Measurements from ENCODE around the gene AKR1B1. TPM values are rescaled to one million over a fixed set of nuclear protein-coding genes. Genes with fewer than 3 reads are reported as not detected.

AKR1B1 gene
- polyA plus RNA-seq, 1 donor from 2014 or later: 125 TPM

GRCh38 chr7:134459981-134460380 is 1.1 kb upstream of the AKR1B1 start:
- Mint-ChIP-seq H3K9me3 (peaks cover 3 to 9% (median 3%) of the 10 kb centered on the region in 3 donors), H3K4me1 (peaks cover 20 to 26% (median 25%) of the 10 kb centered on the region in 3 donors), H3K27ac (no peak overlapping the region), H3K27me3 (no peaks in the 10 kb centered on the region), H3K4me3 (peak overlapping the region in 2 of 4 donors; percentile 70 to 90), H3K36me3 (no peaks in the 10 kb centered on the region)

- no peaks in the 10 kb centered on the region for H3K9me3 Mint-ChIP-seq
- H3K27me3 Mint-ChIP-seq: no peaks in the 10 kb centered on the region
- H3K27ac Mint-ChIP-seq: peak overlapping the region; percentile 73 to 92 (median 82)
- peaks cover 26 to 40% (median 39%) of the 10 kb centered on the region in 3 donors for H3K4me1 Mint-ChIP-seq
- peak overlapping the region; percentile 90 to 95 (median 94) for H3K4me3 Mint-ChIP-seq
- H3K36me3 Mint-ChIP-seq: no peaks in the 10 kb centered on the region
These were observed 527 bp downstream of the AKR1B1 start for GRCh38 chr7:134458341-134458805.

- H3K9me3 Mint-ChIP-seq: no peaks in the 10 kb centered on the region
- H3K36me3 Mint-ChIP-seq: no peaks in the 10 kb centered on the region
- H3K4me3 Mint-ChIP-seq: peak overlapping the region; percentile 90 to 95 (median 94)
- peaks cover 27 to 40% (median 39%) of the 10 kb centered on the region in 3 donors for H3K4me1 Mint-ChIP-seq
- no peaks in the 10 kb centered on the region for H3K27me3 Mint-ChIP-seq
- H3K27ac Mint-ChIP-seq: peak overlapping the region in 1 of 3 donors; percentile 73
These were observed 1.7 kb downstream of the AKR1B1 start for GRCh38 chr7:134457210-134457609.

GRCh38 chr7:134454277-134454676 is 4.6 kb downstream of the AKR1B1 start:
- Mint-ChIP-seq H3K4me1 (peaks cover 21 to 36% (median 31%) of the 10 kb centered on the region in 3 donors), H3K4me3 (peak overlapping the region in 3 of 4 donors; percentile 15 to 76 (median 25)), H3K36me3 (peaks cover 2% of the 10 kb centered on the region), H3K27me3 (no peaks in the 10 kb centered on the region), H3K9me3 (no peaks in the 10 kb centered on the region), H3K27ac (peak overlapping the region in 2 of 3 donors; percentile 21 to 96)

GRCh38 chr7:134453518-134453917 is 5.4 kb downstream of the AKR1B1 start:
- peak overlapping the region in 2 of 4 donors; percentile 34 to 44 for H3K4me3 Mint-ChIP-seq
- H3K4me1 Mint-ChIP-seq: peaks cover 19 to 32% (median 29%) of the 10 kb centered on the region in 3 donors
- no peak overlapping the region for H3K27ac Mint-ChIP-seq
- peaks cover 2% of the 10 kb centered on the region for H3K36me3 Mint-ChIP-seq
- H3K27me3 Mint-ChIP-seq: no peaks in the 10 kb centered on the region
- H3K9me3 Mint-ChIP-seq: no peaks in the 10 kb centered on the region

GRCh38 chr7:134452991-134453473 is 5.9 kb downstream of the AKR1B1 start:
- peaks cover 14 to 27% (median 27%) of the 10 kb centered on the region in 3 donors for H3K4me1 Mint-ChIP-seq
- no peaks in the 10 kb centered on the region for H3K27me3 Mint-ChIP-seq
- H3K4me3 Mint-ChIP-seq: no peak overlapping the region
- H3K36me3 Mint-ChIP-seq: peaks cover 3% of the 10 kb centered on the region
- no peaks in the 10 kb centered on the region for H3K9me3 Mint-ChIP-seq
- H3K27ac Mint-ChIP-seq: no peak overlapping the region

GRCh38 chr7:134452419-134452838 is 6.5 kb downstream of the AKR1B1 start:
- H3K4me3 Mint-ChIP-seq: no peak overlapping the region
- no peaks in the 10 kb centered on the region for H3K27me3 Mint-ChIP-seq
- peaks cover 4% of the 10 kb centered on the region for H3K36me3 Mint-ChIP-seq
- H3K4me1 Mint-ChIP-seq: peaks cover 12 to 22% (median 21%) of the 10 kb centered on the region in 3 donors
- H3K27ac Mint-ChIP-seq: no peak overlapping the region
- H3K9me3 Mint-ChIP-seq: no peaks in the 10 kb centered on the region

GRCh38 chr7:134451656-134452055 is 7.2 kb downstream of the AKR1B1 start:
- Mint-ChIP-seq H3K36me3 (peaks cover 4% of the 10 kb centered on the region), H3K27me3 (no peaks in the 10 kb centered on the region), H3K4me3 (no peak overlapping the region), H3K27ac (no peak overlapping the region), H3K4me1 (peaks cover 12 to 20% (median 18%) of the 10 kb centered on the region in 3 donors), H3K9me3 (no peaks in the 10 kb centered on the region)

- no peaks in the 10 kb centered on the region for H3K9me3 Mint-ChIP-seq
- peaks cover 4% of the 10 kb centered on the region for H3K36me3 Mint-ChIP-seq
- no peak overlapping the region for H3K27ac Mint-ChIP-seq
- H3K4me1 Mint-ChIP-seq: peaks cover 10 to 18% (median 17%) of the 10 kb centered on the region in 3 donors
- H3K27me3 Mint-ChIP-seq: no peaks in the 10 kb centered on the region
- H3K4me3 Mint-ChIP-seq: no peak overlapping the region
These were observed 8.5 kb downstream of the AKR1B1 start for GRCh38 chr7:134450294-134451000.

- peaks cover 10 to 13% (median 11%) of the 10 kb centered on the region in 3 donors for H3K4me1 Mint-ChIP-seq
- no peak overlapping the region for H3K4me3 Mint-ChIP-seq
- no peak overlapping the region for H3K27ac Mint-ChIP-seq
- H3K9me3 Mint-ChIP-seq: no peaks in the 10 kb centered on the region
- H3K27me3 Mint-ChIP-seq: no peaks in the 10 kb centered on the region
- peaks cover 5% of the 10 kb centered on the region for H3K36me3 Mint-ChIP-seq
These were observed 9.2 kb downstream of the AKR1B1 start for GRCh38 chr7:134449680-134450079.

- Mint-ChIP-seq H3K9me3 (no peaks in the 10 kb centered on the region), H3K27me3 (no peaks in the 10 kb centered on the region), H3K4me1 (peaks cover under 1 to 4% (median 2%) of the 10 kb centered on the region in 3 donors), H3K4me3 (no peak overlapping the region), H3K27ac (no peak overlapping the region), H3K36me3 (peaks cover 10% of the 10 kb centered on the region)
These were observed 10.3 kb downstream of the AKR1B1 start for GRCh38 chr7:134448356-134449229.

GRCh38 chr7:134447383-134447782 is 11.5 kb downstream of the AKR1B1 start:
- Mint-ChIP-seq H3K4me3 (no peak overlapping the region), H3K27ac (no peak overlapping the region), H3K4me1 (peaks cover 0 to 4% (median 0%) of the 10 kb centered on the region in 3 donors), H3K27me3 (no peaks in the 10 kb centered on the region), H3K9me3 (no peaks in the 10 kb centered on the region), H3K36me3 (peaks cover 13% of the 10 kb centered on the region)

- Mint-ChIP-seq H3K27me3 (no peaks in the 10 kb centered on the region), H3K4me3 (no peak overlapping the region), H3K4me1 (peaks cover 0 to 1% (median 0%) of the 10 kb centered on the region in 3 donors), H3K27ac (no peak overlapping the region), H3K36me3 (peaks cover 13% of the 10 kb centered on the region), H3K9me3 (no peaks in the 10 kb centered on the region)
These were observed 12.0 kb downstream of the AKR1B1 start for GRCh38 chr7:134446923-134447322.

- H3K4me3 Mint-ChIP-seq: no peak overlapping the region
- H3K36me3 Mint-ChIP-seq: peaks cover 13% of the 10 kb centered on the region
- no peaks in the 10 kb centered on the region for H3K9me3 Mint-ChIP-seq
- no peaks in the 10 kb centered on the region for H3K27me3 Mint-ChIP-seq
- no peak overlapping the region for H3K27ac Mint-ChIP-seq
- H3K4me1 Mint-ChIP-seq: peaks cover 0 to 1% (median 0%) of the 10 kb centered on the region in 3 donors
These were observed 12.5 kb downstream of the AKR1B1 start for GRCh38 chr7:134446446-134446845.

GRCh38 chr7:134444961-134445315 is 14.0 kb downstream of the AKR1B1 start:
- Mint-ChIP-seq H3K27ac (peak overlapping the region in 1 of 3 donors; percentile 73), H3K9me3 (no peaks in the 10 kb centered on the region), H3K4me3 (no peak overlapping the region), H3K27me3 (no peaks in the 10 kb centered on the region), H3K36me3 (peaks cover 16% of the 10 kb centered on the region), H3K4me1 (peaks cover 0 to 1% (median 0%) of the 10 kb centered on the region in 3 donors)
